Measurements from ENCODE around the gene DHODH.
"Not testable (repeated sequence)": the region's sequence is repeated elsewhere in the genome, so short reads cannot be mapped to it uniquely, and the experiment has no call there.

The DHODH gene

DNA sequence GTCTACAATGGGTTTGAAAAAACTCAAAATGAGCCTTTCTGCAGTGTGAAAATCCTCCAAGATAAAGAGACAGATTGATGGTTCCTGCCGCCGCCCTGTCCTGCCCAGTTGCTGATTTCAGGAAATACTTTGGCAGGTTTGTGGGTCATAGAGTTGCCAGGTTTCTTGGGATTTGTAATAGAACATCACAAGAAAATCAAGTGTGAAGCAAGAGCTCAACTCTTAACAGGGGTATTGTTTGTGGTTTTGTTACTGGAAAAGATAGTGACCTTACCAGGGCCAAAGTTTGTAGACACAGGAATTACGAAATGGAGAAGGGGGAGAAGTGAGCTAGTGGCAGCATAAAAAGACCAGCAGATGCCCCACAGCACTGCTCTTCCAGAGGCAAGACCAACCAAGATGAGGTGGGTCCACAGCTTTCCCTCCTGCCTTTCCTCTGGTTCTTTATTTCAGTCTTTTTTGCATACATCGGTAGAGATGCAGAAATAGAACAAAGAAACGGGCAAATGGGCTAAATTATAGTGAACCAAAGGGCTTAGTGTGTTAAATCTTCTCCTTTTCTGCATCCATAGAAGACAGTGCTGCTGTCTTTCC lies 45.8 kb downstream of the DHODH start, which contains the start of gene HP:
Gene HP, plus strand, starts transcription at position 252 of the 594 bp plus-strand sequence. Its CDS starts 148 bp downstream, at position 400.
- not testable (repeated sequence) for DNase-seq

GRCh38 chr16:72055911-72056310 lies 47.4 kb downstream of the DHODH start:
- no peak for DNase-seq

GRCh38 chr16:72057313-72057712 lies 48.8 kb downstream of the DHODH start:
- not testable (repeated sequence) for DNase-seq

DNA sequence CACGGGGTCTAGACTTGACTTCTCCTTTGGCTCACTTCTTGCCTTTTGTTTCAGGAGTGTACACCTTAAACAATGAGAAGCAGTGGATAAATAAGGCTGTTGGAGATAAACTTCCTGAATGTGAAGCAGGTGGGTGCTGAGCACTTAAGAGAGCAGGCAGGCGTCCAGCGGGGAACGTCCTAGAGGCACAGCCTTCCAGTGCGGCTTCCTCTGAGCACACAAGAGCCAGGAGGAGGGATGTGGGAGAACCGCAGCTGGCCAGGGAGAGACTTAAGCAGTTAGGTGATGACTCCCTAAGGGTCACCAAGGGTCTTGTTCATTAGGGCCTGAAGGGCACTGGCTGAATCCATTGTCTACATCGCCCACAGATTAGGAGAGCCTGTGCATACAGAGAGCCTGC lies 50.5 kb downstream of the DHODH start:
- DNase-seq = not testable (repeated sequence)

- no peak for DNase-seq
Observed at GRCh38 chr16:72060405-72060804, 51.9 kb downstream of the DHODH start.

DNA sequence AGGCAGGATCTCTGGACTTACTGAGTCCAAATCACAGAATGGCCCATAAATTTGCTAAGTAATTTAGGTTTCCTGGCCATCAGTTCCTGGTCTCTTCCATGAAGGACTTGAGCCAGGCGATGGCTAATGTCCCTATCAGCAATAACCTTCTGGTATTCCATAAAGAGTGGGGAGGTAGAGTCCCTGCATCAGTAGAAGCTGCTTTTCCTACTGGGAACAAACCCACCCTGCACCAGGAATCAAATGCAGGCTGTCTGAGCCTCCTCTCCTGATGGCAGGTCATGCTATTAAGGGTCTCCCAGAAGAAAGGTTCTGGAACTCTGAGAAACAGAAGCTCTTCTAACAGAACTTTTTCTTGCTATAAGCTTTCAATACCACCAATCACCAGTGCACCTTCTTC lies 53.0 kb downstream of the DHODH start:
- DNase-seq = no peak

GRCh38 chr16:72064361-72064894 lies 55.9 kb downstream of the DHODH start:
- DNase-seq = no peak

DNA sequence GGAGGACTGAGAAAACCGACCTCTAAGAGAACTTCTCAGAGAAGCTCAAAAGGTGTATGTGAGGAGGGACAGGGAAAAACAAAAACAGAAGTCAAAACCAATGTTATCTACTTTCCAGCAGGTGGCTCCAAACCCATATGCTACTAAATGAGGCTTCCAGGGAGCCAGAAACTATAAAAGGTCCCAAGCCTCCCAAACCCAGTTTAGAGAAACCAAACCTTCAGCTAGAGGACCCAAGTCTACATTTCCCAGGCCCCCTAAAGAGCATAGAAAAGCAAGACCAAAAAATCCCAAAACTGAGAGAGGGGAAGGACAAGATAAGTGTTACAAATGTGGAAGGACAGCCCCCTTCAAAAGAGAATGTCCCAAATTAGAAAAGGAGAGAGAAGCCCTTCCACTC lies 58.2 kb downstream of the DHODH start:
- DNase-seq = peak; percentile 20

- DNase-seq = no peak
Observed at GRCh38 chr16:72068930-72069329, 60.4 kb downstream of the DHODH start.

- no peak for DNase-seq
Observed at GRCh38 chr16:72072514-72073342, 64.2 kb downstream of the DHODH start.

GRCh38 chr16:72073560-72074230 lies 65.2 kb downstream of the DHODH start:
- no peak for DNase-seq

GRCh38 chr16:72075067-72075466 lies 66.5 kb downstream of the DHODH start:
- not testable (repeated sequence) for DNase-seq

Measured in HCEC 1CT (cell line).